Measurements from ENCODE around the gene KDELR3. TPM values are rescaled to one million over a fixed set of nuclear protein-coding genes. Genes with fewer than 3 reads are reported as not detected.

KDELR3 gene
- total RNA-seq, 4 donors from 2014 or later, result 2.6 to 19.7 (median 5.4) TPM

- Histone ChIP-seq H3K27ac (no peak overlapping the region), H3K27me3 (peaks cover 43% of the 10 kb centered on the region), H3K4me1 (no peaks in the 10 kb centered on the region), H3K4me3 (no peak overlapping the region), H3K9me3 (no peaks in the 10 kb centered on the region), H3K36me3 (no peaks in the 10 kb centered on the region)
- ATAC-seq, result no peak
- no peak for TF ChIP-seq POLR2AphosphoS5 (IDR thresholded peaks at IDR 0.05)
- no peak for TF ChIP-seq POLR2A (IDR thresholded peaks at IDR 0.05)
- TF ChIP-seq EP300 (IDR thresholded peaks at IDR 0.05), result no peak
- no peak for TF ChIP-seq CTCF (IDR thresholded peaks at IDR 0.05)
- WGBS, 2 donors (ENCODE audit: low coverage in 1 of 2), result 43 to 65% methylated on average over 7 to 14 of the region's 21 CpGs
Observed at GRCh38 chr22:38443628-38444521, 24.0 kb upstream of the KDELR3 start.

DNA sequence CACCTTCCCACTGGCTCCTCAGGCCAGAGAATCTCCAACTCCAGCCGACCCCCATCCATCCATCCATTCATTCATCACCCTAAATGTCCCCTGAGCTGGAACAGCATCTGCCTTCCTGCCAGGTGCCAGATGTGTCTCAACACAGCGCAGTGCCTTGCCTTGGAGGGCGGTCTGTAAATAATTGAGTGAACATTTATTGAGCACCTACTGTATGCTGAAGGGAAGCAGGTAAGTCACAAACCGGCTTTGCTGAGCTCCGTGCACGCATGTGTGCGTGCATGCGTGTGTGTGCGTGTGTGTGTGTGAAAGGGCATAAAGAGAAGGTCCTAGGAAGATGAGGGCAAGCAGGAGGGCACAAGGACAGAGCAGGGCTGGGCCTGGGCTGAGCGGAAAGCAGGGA lies 23.1 kb upstream of the KDELR3 start:
- no peak for ATAC-seq
- no peak overlapping the region for H3K4me3 ChIP-seq
- H3K36me3 ChIP-seq, result no peaks in the 10 kb centered on the region
- TF ChIP-seq POLR2A (IDR thresholded peaks at IDR 0.05), result no peak
- no peak for TF ChIP-seq POLR2AphosphoS5 (IDR thresholded peaks at IDR 0.05)
- TF ChIP-seq EP300 (IDR thresholded peaks at IDR 0.05), result no peak
- no peak for TF ChIP-seq CTCF (IDR thresholded peaks at IDR 0.05)
- WGBS, 2 donors (ENCODE audit: low coverage in 1 of 2), result 94 to 100% methylated on average over 1 to 7 of the region's 10 CpGs
- H3K4me1 ChIP-seq, result no peaks in the 10 kb centered on the region
- no peak overlapping the region for H3K27ac ChIP-seq
- H3K9me3 ChIP-seq, result no peaks in the 10 kb centered on the region
- peaks cover 46% of the 10 kb centered on the region for H3K27me3 ChIP-seq

DNA sequence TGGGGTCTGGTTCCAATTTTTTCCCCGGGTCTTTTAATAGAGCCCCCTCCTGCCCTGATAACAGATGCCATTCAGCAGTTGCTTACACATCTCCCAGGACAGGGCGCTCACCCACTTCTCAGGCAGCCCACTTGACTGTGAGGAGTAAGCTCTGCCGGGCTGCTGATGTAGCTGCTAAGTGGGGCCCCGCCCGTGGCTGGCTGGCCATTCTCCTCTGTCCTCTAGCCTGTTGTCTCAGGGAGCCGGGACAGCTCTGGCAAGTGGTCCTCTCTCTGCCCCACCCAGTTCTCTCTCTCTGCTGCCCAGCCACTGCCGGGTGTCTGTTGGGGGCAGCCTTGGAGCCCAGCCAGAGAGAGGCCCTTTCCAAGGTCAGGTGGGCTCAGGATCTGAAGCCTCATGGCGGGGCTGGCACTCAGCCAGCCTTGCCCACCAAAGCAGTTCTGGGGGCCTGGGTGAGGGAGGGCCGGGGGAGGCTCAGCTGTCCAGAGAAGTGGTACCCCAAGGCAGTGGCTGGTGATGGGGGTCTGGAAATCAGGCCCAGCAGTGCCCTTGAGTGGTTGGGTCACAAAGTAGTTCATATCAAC lies 21.8 kb upstream of the KDELR3 start:
- no peaks in the 10 kb centered on the region for H3K9me3 ChIP-seq
- no peaks in the 10 kb centered on the region for H3K4me1 ChIP-seq
- 20% methylated on average over 1 of the region's 9 CpGs; no CpG with 5 or more reads in 1 of the 2 donors for WGBS, 2 donors (ENCODE audit: low coverage in 1 of 2)
- no peak for TF ChIP-seq EP300 (IDR thresholded peaks at IDR 0.05)
- no peak for TF ChIP-seq POLR2A (IDR thresholded peaks at IDR 0.05)
- no peak for TF ChIP-seq POLR2AphosphoS5 (IDR thresholded peaks at IDR 0.05)
- TF ChIP-seq CTCF (IDR thresholded peaks at IDR 0.05), result no peak
- ATAC-seq, result no peak
- H3K36me3 ChIP-seq, result no peaks in the 10 kb centered on the region
- H3K27ac ChIP-seq, result no peak overlapping the region
- H3K4me3 ChIP-seq, result no peak overlapping the region
- peaks cover 60% of the 10 kb centered on the region for H3K27me3 ChIP-seq

DNA sequence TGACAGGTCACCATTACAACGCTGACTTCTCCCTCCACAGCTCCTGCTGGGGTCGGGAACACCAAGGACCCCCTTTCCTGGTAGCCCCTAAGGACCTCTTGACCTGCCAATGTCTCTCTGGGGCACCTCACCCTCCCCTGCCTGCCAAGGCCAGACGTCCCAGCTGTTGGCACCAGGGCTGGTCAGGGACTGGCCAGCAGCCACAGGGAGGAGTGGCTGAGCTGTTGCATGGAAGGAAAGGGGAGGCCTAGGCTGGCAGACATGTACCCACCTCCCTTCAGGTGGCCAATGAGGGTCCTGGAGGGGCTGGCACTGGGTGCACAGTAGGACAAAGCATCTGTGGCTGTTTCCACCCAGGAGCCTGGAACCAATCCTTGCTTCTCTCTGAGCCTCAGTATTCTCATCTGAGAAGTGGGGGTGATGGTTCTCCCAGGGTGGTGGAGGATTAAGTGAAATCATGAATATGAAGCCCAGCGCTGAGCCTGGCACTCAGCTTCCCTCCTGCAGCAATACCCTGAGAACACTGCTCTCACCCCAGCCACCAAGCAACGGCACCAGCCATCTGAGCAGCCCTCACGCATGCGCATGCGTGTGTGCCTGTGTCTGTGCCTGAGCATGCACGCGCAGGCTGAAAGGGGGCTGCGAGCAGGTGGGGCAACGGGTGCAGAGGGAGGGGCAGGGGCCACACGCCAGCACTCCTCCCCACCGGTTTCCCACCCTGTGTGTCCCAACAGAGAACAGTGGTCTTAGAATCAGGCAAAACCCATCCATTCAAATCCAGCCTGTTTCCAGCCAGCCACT lies 18.8 kb upstream of the KDELR3 start:
- Histone ChIP-seq H3K27ac (no peak overlapping the region), H3K9me3 (no peaks in the 10 kb centered on the region), H3K4me1 (peaks cover 0 to 8% (median 0%) of the 10 kb centered on the region in 3 donors), H3K27me3 (peaks cover 85% of the 10 kb centered on the region), H3K36me3 (no peaks in the 10 kb centered on the region), H3K4me3 (no peak overlapping the region)
- no peak for TF ChIP-seq POLR2A (IDR thresholded peaks at IDR 0.05)
- TF ChIP-seq EP300 (IDR thresholded peaks at IDR 0.05), result no peak
- no peak for TF ChIP-seq CTCF (IDR thresholded peaks at IDR 0.05)
- TF ChIP-seq POLR2AphosphoS5 (IDR thresholded peaks at IDR 0.05), result no peak
- no peak for ATAC-seq
- 83 to 84% methylated on average over 7 to 10 of the region's 14 CpGs for WGBS, 2 donors (ENCODE audit: low coverage in 1 of 2)

Measured in gastroesophageal sphincter (tissue), 4 donors.